Liver (tissue), 9 donors: ENCODE data around the gene PLA2G4D. TPM values are rescaled to one million over a fixed set of nuclear protein-coding genes. Genes with fewer than 3 reads are reported as not detected.

Source experiments
- DNase-seq: peaks from one replicate; pipeline ENCODE4 v3.0.0-alpha.2; 2017; ENCODE audit warnings: low spot score
- H3K27ac ChIP-seq, 2 donors: one replicate each; pipeline ENCODE4 v1.7.0; 2013; ENCODE audit warnings: inconsistent platforms in 2 of 2, low read length in 2 of 2, control low read depth in 1 of 2, low read depth in 1 of 2, mild to moderate bottlenecking in 1 of 2
- H3K27me3 ChIP-seq, 4 donors: one replicate each; pipeline versions ENCODE4 v1.6.1 to v1.7.0; 2013; ENCODE audit warnings: low read length in 3 of 4, inconsistent platforms in 1 of 4, mild to moderate bottlenecking in 1 of 4, moderate library complexity in 1 of 4; ENCODE audit not compliant: control insufficient read depth in 4 of 4, insufficient read depth in 4 of 4
- H3K36me3 ChIP-seq, 4 donors: one replicate each; pipeline versions ENCODE4 v1.6.1 to v1.7.0; 2013; ENCODE audit warnings: low read length in 3 of 4, mild to moderate bottlenecking in 3 of 4, low read depth in 1 of 4, moderate library complexity in 1 of 4; ENCODE audit not compliant: control insufficient read depth in 4 of 4, insufficient read depth in 3 of 4
- H3K4me1 ChIP-seq, 4 donors: one replicate each; pipeline versions ENCODE4 v1.6.1 to v1.7.0; 2013; ENCODE audit warnings: low read length in 3 of 4, mild to moderate bottlenecking in 3 of 4, moderate library complexity in 1 of 4; ENCODE audit not compliant: control insufficient read depth in 4 of 4, insufficient read depth in 4 of 4
- H3K4me3 ChIP-seq, 3 donors: one replicate each; pipeline versions ENCODE4 v1.6.1 to v1.7.0; 2013; ENCODE audit warnings: low read length in 3 of 3, control low read depth in 1 of 3, low read depth in 1 of 3, mild to moderate bottlenecking in 1 of 3
- H3K9ac ChIP-seq, 2 donors: one replicate each; pipeline ENCODE4 v1.7.0; 2013; ENCODE audit warnings: low read length in 2 of 2, mild to moderate bottlenecking in 2 of 2, moderate library complexity in 2 of 2, control low read depth in 1 of 2, low read depth in 1 of 2
- H3K9me3 ChIP-seq, 4 donors: one replicate each; pipeline versions ENCODE4 v1.6.1 to v1.7.0; 2013; ENCODE audit warnings: low read length in 3 of 4; ENCODE audit not compliant: control insufficient read depth in 4 of 4
- CTCF ChIP-seq: fragments of 150-350 bp; IDR thresholded peaks from 2 replicates; pipeline ENCODE4 v1.5.1; 2017; ENCODE audit warnings: improper control_type of control experiment, low read depth, low read length; ENCODE audit not compliant: missing input control
- EGR1 ChIP-seq, 2 donors: IDR thresholded peaks; 2 replicates each; pipeline ENCODE4 v1.6.1; 2016 to 2018; ENCODE audit warnings: antibody characterized with exemption in 2 of 2, low read depth in 2 of 2
- FOXA1 ChIP-seq: IDR thresholded peaks from 2 replicates; pipeline ENCODE4 v1.6.1; 2016; ENCODE audit warnings: antibody characterized with exemption
- FOXA2 ChIP-seq: IDR thresholded peaks from 2 replicates; pipeline ENCODE4 v1.6.1; 2016; ENCODE audit warnings: antibody characterized with exemption
- HNF4A ChIP-seq, 2 donors: conservative IDR thresholded peaks; 2 replicates each; pipeline ENCODE4 v1.6.1; 2016; ENCODE audit warnings: antibody characterized with exemption in 2 of 2, mild to moderate bottlenecking in 2 of 2
- HNF4G ChIP-seq: IDR thresholded peaks from 2 replicates; pipeline ENCODE4 v1.6.1; 2016; ENCODE audit warnings: antibody characterized with exemption
- JUND ChIP-seq, 2 donors: IDR thresholded peaks; 2 replicates each; pipeline ENCODE4 v1.6.1; 2016; ENCODE audit warnings: antibody characterized with exemption in 2 of 2
- MAX ChIP-seq: IDR thresholded peaks from 2 replicates; pipeline ENCODE4 v1.6.1; 2016; ENCODE audit warnings: antibody characterized with exemption
- NR2F2 ChIP-seq: IDR thresholded peaks from 2 replicates; pipeline ENCODE4 v1.6.1; 2016; ENCODE audit warnings: antibody characterized with exemption
- RAD21 ChIP-seq, 2 donors: IDR thresholded peaks; 2 replicates each; pipeline ENCODE4 v1.6.1; 2016; ENCODE audit warnings: antibody characterized with exemption in 2 of 2, mild to moderate bottlenecking in 2 of 2
- RXRA ChIP-seq, 2 donors: IDR thresholded peaks; 2 replicates each; pipeline ENCODE4 v1.6.1; 2017 to 2018; ENCODE audit warnings: antibody characterized with exemption in 2 of 2, mild to moderate bottlenecking in 1 of 2
- SP1 ChIP-seq: IDR thresholded peaks from 2 replicates; pipeline ENCODE4 v1.6.1; 2018; ENCODE audit warnings: antibody characterized with exemption, mild to moderate bottlenecking
- TAF1 ChIP-seq: conservative IDR thresholded peaks from 2 replicates; pipeline ENCODE4 v1.6.1; 2016; ENCODE audit warnings: antibody characterized with exemption, mild to moderate bottlenecking
- YY1 ChIP-seq: IDR thresholded peaks from 2 replicates; pipeline ENCODE4 v1.6.1; 2016; ENCODE audit warnings: antibody characterized with exemption, mild to moderate bottlenecking
- WGBS: extraction: QIAGEN DNeasy Blood & Tissue Kit; methylation state at CpG from one replicate; pipeline ENCODE4 v1.1.7; 2013; 5-methylcytosine and 5-hydroxymethylcytosine counted together
- polyA plus RNA-seq, 2 donors: library from polyadenylated mRNA; stranded (reverse) in 1 of 2; unstranded in 1 of 2; fragments of 200-250 nt in 1 of 2; fragments of >200 nt in 1 of 2; fragmentation: Nextera tagmentation in 1 of 2; extraction: Ambion mirVana in 1 of 2; gene quantifications; one replicate each; pipeline versions ENCODE4 v1.2.1 to v1.2.3, GENCODE V29; 2013 to 2015
- total RNA-seq, 2 donors: library from RNA; depleted of rRNA; stranded (reverse); fragments of >200 nt; gene quantifications; one replicate each; pipeline ENCODE4 v1.2.3, GENCODE V29; 2014
- TF ChIP-seq, protein P1 (sequence below): IDR thresholded peaks from 2 replicates; pipeline ENCODE4 v1.6.1; 2016; ENCODE audit warnings: antibody characterized with exemption
- TF ChIP-seq, protein P2 (sequence below): IDR thresholded peaks from 2 replicates; pipeline ENCODE4 v1.6.1; 2016; ENCODE audit warnings: antibody characterized with exemption
- donor health status: healthy.
- donor health status: healthy.
- donor health status: healthy.
- donor health status: healthy.
- donor health status: healthy.

PLA2G4D gene
- total and polyA plus RNA-seq, 4 donors: not detected

- WGBS: 90% methylated on average over 17 of the region's 17 CpGs
- H3K27me3 ChIP-seq: peaks cover 0 to 3% (median 0%) of the 10 kb centered on the region in 4 donors
These were observed 11.3 kb downstream of the PLA2G4D start for GRCh38 chr15:42082823-42083604.

GRCh38 chr15:42082141-42082540 lies 12.2 kb downstream of the PLA2G4D start:
- H3K9me3 ChIP-seq: no peaks in the 10 kb centered on the region
- H3K4me3 ChIP-seq: no peak overlapping the region
- H3K9ac ChIP-seq: no peak overlapping the region
- H3K27me3 ChIP-seq: peaks cover 0 to 3% (median 0%) of the 10 kb centered on the region in 4 donors
- H3K36me3 ChIP-seq: no peaks in the 10 kb centered on the region
- DNase-seq: no peak
- 90% methylated on average over 1 of the region's 1 CpG for WGBS
- no peak overlapping the region for H3K27ac ChIP-seq
- TF ChIP-seq FOXA1 (no peak), HNF4A (conservative IDR thresholded peaks at IDR 0.05) (no peak), RAD21 (IDR thresholded peaks at IDR 0.05) (no peak)
- H3K4me1 ChIP-seq: peaks cover 0 to 5% (median 0%) of the 10 kb centered on the region in 4 donors

More at GRCh38 chr15:42082823-42083604, 11.3 kb downstream of the PLA2G4D start:
- H3K27ac ChIP-seq: no peak overlapping the region
- no peak for DNase-seq
- no peaks in the 10 kb centered on the region for H3K36me3 ChIP-seq
- no peak overlapping the region for H3K9ac ChIP-seq
- no peak for TF ChIP-seq YY1
- no peak for TF ChIP-seq JUND (IDR thresholded peaks at IDR 0.05)
- TF ChIP-seq FOXA2: no peak
- TF ChIP-seq EGR1 (IDR thresholded peaks at IDR 0.05; ENCODE audit: low read depth in 2 of 2): no peak
- no peak for TF ChIP-seq SP1
- TF ChIP-seq, protein P1, sequence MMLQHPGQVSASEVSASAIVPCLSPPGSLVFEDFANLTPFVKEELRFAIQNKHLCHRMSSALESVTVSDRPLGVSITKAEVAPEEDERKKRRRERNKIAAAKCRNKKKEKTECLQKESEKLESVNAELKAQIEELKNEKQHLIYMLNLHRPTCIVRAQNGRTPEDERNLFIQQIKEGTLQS: no peak
- TF ChIP-seq CTCF: no peak
- TF ChIP-seq HNF4G: no peak
- no peak for TF ChIP-seq TAF1
- TF ChIP-seq RXRA (IDR thresholded peaks at IDR 0.05): no peak
- TF ChIP-seq, protein P2, sequence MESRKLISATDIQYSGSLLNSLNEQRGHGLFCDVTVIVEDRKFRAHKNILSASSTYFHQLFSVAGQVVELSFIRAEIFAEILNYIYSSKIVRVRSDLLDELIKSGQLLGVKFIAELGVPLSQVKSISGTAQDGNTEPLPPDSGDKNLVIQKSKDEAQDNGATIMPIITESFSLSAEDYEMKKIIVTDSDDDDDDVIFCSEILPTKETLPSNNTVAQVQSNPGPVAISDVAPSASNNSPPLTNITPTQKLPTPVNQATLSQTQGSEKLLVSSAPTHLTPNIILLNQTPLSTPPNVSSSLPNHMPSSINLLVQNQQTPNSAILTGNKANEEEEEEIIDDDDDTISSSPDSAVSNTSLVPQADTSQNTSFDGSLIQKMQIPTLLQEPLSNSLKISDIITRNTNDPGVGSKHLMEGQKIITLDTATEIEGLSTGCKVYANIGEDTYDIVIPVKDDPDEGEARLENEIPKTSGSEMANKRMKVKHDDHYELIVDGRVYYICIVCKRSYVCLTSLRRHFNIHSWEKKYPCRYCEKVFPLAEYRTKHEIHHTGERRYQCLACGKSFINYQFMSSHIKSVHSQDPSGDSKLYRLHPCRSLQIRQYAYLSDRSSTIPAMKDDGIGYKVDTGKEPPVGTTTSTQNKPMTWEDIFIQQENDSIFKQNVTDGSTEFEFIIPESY: no peak
- TF ChIP-seq HNF4A (conservative IDR thresholded peaks at IDR 0.05): no peak
- no peak for TF ChIP-seq NR2F2
- TF ChIP-seq MAX: no peak
- no peaks in the 10 kb centered on the region for H3K9me3 ChIP-seq
- no peak overlapping the region for H3K4me3 ChIP-seq
- peaks cover 0 to 5% (median 0%) of the 10 kb centered on the region in 4 donors for H3K4me1 ChIP-seq
